NCI-H1092 treated with DMSO at 0.1 percent for 48 hours (cell line): ENCODE measurements around the gene NLGN1.
"Not testable (repeated sequence)": the region's sequence is repeated elsewhere in the genome, so short reads cannot be mapped to it uniquely, and the experiment has no call there.

ENCODE experiments used
- DNase-seq: peaks from one replicate; lab custom pipeline; 2025; lab: John Stamatoyannopoulos, UW

NLGN1 gene

DNA sequence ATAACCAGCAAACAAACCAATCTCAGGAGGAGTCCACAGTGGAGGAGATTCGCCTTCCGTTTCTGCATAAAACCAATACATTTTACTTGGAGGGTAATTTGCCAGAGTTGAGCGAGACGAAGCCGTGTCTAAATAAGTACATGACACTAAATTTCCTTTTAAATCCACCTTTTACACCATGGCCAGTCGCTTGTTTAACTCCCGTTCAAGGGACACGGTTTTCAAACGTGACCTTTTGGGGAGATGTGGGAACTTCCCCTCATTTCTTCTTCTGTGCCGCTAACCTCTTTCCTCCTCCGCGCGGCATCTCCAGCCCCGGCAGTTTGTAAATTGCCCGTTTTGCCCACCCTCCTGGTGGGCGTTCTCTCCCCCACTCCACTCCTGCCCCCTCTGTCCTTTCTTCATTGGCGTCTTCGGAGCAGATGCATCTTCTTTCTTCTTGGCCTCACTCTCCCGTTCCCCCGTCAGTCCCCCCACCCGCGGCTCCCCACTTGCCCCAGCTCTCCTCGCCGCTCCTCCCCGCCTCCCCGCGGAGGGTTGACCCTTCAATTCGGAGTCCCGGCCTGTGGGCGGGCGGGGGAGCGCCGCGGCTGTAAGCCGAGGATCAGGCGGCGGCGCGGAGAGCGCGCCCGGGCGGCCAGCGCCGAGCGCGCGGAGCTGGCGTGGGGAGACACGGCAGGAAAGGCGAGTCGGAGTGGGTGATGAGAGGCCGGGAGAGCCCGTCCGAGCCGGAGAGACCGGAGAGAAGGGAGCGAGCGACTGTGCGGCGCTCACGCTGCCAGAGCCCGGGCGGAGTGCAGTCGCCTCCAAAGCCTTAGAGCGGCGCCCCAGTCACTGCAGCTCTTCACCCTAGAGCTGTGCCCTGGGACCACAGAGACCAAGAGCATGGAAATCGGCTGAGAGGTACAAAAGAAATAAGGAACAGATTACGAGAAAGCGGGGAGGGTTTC lies at the start of gene NLGN1:
TSS of gene NLGN1 (plus strand) at position 584 of the 950 bp plus-strand sequence.
- DNase-seq, result peak; percentile 77

DNA sequence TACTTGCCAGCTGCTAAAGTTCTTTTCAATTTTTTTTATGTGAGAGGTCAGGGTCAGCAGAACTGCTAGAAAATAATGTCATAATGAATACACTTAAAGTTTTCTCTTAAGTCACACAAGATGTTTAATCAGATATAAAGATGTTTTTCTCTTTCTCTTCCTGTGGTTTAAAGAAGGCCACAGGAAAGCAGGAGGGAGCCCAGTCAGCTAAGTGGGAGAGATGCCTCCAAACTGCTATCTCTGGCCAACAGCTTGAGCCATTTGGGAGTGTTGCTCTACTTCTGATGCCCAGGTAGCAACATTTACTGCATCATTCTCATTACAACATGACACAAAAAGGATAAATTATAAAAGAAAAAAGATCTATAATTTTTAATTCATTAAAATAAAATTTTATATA lies 45.7 kb upstream of the NLGN1 start:
- DNase-seq, result no peak

DNA sequence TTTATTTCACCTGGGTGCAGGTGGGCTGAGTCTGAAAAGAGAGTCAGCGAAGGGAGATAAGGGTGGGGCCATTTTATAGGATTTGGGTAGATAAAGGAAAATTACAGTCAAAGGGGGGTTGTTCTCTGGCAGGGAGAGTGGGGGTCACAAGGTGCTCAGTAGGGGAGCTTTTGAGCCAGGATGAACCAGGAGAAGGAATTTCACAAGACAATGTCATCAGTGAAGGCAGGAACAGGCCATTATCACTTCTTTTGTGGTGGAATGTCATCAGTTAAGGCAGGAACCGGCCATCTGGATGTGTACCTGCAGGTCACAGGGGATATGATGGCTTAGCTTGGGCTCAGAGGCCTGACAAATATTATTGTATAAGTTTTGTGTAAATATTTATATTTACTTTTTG lies 44.4 kb upstream of the NLGN1 start:
- DNase-seq, result not testable (repeated sequence)

DNA sequence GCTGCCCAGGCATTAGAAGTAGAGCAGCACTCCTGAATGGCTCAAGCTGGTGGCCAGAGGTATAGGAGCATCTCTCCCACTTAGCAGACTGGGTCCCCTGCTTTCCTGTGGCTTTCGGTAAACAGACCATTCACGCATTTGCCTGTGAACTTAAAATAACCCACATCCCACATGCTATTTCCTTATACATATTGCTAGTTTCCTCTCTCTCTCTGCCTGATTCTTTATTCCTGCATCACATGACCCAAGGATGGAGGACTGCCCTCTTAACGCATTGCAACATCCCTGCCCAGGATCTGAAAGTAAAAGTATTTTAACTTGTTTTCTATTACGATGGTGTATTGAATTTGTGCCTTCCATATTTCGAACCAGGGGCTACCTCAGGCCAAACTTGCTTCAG lies 43.4 kb upstream of the NLGN1 start:
- DNase-seq, result no peak

DNA sequence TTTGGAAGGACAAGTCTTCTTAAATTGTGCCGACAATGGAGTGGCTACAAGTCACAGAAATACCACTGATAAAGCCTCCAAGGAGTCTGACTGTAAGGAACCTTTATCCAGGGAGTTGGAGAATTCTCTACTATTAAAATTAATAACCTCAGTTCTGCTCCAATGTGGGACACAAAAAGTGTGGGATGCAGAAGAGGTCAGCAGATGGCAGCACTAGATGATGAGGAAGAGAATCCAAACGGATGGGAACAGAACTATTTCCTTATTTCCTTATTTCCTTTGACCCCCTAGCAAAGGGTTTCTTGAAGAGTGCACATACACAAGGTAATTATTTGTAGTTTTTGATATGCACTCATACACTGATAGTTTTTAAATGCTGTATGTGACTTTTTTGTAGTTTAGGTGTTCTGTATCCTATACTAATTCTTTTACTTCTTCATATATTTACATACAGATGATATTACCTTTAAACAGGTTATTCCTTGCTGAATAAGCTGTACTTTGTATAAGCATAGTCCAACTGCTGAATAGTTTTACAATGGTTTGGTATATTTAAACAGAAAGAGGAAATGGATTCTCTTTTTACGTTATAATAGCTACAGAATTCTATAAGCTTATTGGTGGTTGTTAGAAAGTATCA lies 25.6 kb upstream of the NLGN1 start:
- peak; percentile 53 for DNase-seq

GRCh38 chr3:173380681-173381080 lies 16.9 kb upstream of the NLGN1 start:
- no peak for DNase-seq

DNA sequence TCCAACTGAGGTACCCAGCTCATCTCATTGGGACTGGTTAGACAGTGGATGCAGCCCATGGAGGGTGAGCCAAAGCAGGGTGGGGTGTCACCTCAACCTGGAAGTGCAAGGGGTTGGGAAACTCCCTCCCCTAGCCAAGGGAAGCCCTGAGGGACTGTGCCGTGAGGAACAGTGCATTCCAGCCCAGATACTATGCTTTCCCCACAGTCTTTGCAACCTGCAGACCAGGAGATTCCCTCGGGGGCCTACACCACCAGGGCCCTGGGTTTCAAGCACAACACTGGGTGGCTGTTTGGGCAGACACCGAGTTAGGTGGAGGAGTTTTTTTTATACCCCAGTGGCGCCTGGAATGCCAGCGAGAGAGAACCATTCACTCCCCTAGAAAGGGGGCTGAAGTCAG lies 15.6 kb upstream of the NLGN1 start:
- DNase-seq, result not testable (repeated sequence)

GRCh38 chr3:173395073-173395411 lies 2.5 kb upstream of the NLGN1 start:
- DNase-seq, result no peak

DNA sequence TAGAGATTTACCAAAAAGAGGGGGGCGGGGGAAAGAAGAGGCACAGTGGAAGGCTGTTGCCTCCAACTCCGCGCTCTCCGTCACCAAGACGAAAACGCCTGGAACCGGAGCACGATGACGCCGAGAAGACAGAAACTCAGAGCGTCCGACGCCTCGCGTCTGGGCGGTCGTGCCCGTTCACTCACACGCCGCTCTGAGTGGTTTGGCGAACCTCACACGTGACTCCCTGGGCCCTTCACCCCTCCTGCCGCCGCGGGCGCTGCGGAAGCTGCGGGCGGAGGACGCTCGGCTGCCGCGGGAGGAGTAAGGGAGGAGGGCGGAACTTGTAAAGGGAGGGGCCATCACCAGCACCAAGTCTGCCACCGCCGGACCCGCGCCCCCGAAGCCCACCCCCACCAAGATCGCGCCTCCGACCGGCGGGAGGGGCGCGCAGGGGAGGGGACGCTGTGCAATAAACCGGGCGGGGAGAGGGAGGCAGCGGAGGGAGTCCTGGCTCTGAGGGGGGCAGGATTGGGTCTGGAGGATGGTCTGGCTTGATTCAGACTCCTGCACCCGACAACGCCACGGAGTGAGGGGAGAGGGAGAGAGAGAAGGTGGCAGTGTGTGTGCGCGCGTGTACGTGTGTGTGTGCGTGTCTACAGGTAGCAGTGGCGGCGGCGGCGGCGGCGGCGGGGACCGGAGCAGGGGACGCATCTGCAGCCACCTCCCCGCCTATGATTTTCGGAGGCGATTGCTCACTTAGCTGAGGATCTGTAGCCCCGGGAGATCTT lies 1.9 kb upstream of the NLGN1 start:
- peak; percentile 91 for DNase-seq

GRCh38 chr3:173396191-173397041 lies 1.1 kb upstream of the NLGN1 start:
- DNase-seq, result peak; percentile 69

DNA sequence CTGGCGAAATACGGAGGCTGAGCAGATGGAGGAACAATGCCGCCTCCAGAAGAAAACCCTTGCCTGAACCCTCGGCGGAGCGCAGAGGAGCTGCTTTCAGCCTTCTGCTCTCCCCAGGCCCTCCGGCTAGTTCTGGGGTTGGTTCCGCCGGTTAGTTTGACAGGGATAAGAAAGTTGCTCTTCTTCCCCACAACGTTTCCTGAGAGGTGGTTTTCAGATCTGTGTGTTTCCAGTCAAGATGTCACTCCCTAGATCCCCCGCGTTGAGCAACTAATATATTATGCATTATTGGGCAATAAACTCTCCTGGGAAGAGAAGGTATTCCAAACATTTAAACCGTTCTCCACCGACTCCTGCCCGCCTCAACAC lies 551 bp downstream of the NLGN1 start:
- no peak for DNase-seq

DNA sequence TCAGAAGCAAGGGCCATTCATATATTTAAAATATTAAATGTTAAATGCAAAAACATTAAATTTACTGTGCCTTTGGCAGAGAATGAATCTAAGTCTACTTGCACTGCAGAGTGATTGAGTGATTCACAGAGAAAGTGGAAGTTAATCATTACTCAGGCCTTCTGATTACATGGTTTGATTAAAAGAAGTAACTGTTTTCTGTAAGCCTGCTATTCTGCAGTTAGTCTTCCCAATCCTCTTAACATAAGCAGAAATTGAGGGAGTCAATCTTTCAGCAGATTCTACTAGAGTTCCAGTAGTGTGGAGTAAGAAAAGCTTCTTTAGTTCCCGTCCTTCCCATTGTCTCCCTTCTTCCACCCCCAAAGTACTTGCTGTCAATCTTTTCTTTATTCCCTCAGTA lies 1.5 kb downstream of the NLGN1 start:
- no peak for DNase-seq

- DNase-seq, result no peak
Measured at GRCh38 chr3:173401369-173401768, 3.8 kb downstream of the NLGN1 start.

DNA sequence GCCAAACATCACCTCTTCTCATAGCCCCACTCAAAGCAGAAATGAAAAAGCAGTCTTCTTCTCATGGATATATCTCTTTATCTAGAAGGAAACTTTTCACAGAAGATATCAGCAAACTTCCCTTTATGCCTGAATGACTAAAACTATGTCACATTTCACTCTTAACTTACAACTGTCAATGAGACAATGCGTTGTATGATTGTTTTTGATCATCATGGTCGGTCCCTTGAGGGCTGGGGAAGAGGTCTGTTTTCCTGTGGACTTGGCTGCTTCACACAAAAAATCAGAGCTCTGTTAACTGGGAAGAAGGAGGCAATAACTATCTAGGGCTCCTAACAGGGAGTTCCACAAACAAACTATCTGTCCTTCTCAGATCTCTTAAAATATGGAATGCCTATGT lies 5.1 kb downstream of the NLGN1 start:
- no peak for DNase-seq

- no peak for DNase-seq
Measured at GRCh38 chr3:173403376-173403775, 5.8 kb downstream of the NLGN1 start.

- DNase-seq, result no peak
Measured at GRCh38 chr3:173404156-173404555, 6.6 kb downstream of the NLGN1 start.

- no peak for DNase-seq
Measured at GRCh38 chr3:173410436-173410835, 12.9 kb downstream of the NLGN1 start.

DNA sequence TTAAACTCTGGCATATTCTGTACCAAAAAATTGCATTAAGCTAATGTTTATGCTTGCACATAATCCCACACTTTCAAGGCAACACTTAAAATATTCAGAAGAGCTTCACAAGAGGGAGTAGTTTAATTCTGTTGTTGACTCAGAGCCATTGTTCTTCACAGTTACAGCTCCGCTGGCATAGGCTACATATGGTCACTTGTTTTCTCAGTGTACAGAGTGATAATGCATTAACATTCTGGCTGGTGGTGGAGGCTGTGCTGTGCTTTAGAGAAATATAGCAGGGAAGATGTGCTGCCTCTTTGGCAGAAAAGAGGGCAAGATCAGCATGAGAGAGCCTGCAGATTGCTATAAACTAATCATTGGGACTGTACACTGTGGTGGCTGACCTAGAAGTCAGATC lies 13.3 kb downstream of the NLGN1 start:
- peak; percentile 59 for DNase-seq

DNA sequence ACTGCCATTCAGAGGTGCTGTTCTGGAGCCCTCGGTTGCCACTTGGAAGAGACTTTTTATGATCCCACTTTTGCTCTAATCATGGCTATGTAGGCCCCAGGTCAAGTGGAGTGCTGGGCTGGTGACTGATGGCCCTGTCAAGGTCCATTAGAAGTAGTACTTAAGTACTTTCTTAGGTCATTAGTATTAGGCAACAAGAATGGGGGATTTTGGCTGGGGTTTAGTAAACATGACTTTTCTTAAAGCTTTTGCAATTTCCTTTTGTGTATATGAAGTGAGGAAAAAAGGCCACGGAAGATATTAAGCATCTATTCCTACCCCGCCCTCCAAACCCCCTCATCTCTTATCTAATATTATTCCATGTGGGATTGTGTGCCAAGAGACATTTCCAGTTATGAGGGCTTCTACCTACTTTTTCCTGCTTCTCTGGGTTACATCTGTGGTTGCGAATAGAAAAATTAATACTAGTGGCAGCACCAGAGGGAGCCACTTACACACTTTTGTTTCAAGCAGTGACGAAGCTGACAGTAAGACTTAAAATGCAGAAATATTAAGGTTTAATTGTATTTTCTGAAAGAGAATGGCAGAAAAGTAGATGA lies 13.9 kb downstream of the NLGN1 start:
- DNase-seq, result peak; percentile 28

DNA sequence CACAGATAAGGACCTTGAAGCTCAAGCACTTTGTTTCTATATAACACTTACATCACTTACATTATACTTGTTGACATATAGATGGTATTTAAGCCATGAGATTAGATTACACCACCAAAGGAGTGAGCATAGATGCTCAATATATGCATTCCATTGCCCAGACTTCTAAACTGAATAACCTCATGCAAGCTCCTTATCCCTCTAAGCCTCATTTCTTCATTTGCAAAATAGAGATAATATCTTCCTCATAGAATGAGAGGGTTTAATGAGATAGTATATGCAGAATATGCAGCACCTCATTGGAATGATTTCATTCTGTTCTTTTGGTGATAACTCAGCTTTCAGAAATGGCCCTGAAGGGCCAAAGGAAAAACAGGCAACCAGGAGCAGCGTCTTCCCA lies 18.5 kb downstream of the NLGN1 start:
- no peak for DNase-seq

DNA sequence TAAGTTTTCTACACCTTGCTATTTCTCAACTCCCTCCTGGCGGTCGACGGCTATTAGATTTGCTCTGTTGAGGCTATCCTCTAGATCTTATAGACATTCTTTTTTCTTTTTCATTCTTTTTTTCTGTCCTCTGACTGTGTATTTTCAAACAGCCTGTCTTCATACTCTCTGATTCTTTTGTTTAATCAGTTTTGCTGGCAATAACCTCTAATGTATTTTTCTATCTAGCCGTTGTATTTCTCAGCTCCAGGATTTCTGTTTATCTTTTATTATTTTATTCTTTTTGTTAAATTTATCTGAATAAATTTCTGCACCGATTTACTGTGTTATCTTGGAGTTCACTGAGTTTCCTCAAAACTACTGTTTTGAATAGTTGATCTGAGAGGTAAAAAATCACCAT lies 31.5 kb downstream of the NLGN1 start:
- no peak for DNase-seq
